HCT116 (cell line): ENCODE data around the gene TNF.

Experiments
- POLR2A ChIP-seq: IDR thresholded peaks from 2 replicates; pipeline ENCODE4 v1.7.0; 2011; ENCODE audit warnings: borderline replicate concordance; ENCODE audit not compliant: insufficient read depth, insufficient read length; ENCODE audit errors: extremely low read depth
- SP1 ChIP-seq: IDR thresholded peaks from 2 replicates; pipeline ENCODE4 v1.6.1; 2012; ENCODE audit warnings: low read depth

- TF ChIP-seq POLR2A (no peak), SP1 (no peak)
These were observed 15.2 kb upstream of the TNF start for GRCh38 chr6:31559958-31560696.
